KMS-11 (cell line): ENCODE results near the gene TXNRD1.

ENCODE experiments used
- H2AFZ ChIP-seq: fragments of 200-600 bp; sonication (generic); 2 replicates; pipeline ENCODE4 v1.6.1; 2016; ENCODE audit warnings: antibody characterized with exemption, mixed run types, low read depth
- H3K27ac ChIP-seq: fragments of 200-600 bp; sonication (generic); 2 replicates; pipeline ENCODE4 v1.6.1; 2016; ENCODE audit warnings: mild to moderate bottlenecking, mixed run types
- H3K27me3 ChIP-seq: fragments of 200-600 bp; sonication (generic); 2 replicates; pipeline ENCODE4 v1.6.1; 2017; ENCODE audit warnings: mild to moderate bottlenecking, low read depth, mixed run types, moderate library complexity; ENCODE audit not compliant: insufficient read depth
- H3K36me3 ChIP-seq: fragments of 200-600 bp; sonication (generic); 2 replicates; pipeline ENCODE4 v1.6.1; 2017; ENCODE audit warnings: mild to moderate bottlenecking, mixed run types; ENCODE audit not compliant: insufficient read depth
- H3K4me1 ChIP-seq: fragments of 200-600 bp; sonication (generic); 2 replicates; pipeline ENCODE4 v1.6.1; 2016; ENCODE audit warnings: mild to moderate bottlenecking, low read depth, mixed run types; ENCODE audit not compliant: poor library complexity, severe bottlenecking
- H3K4me2 ChIP-seq: fragments of 200-600 bp; sonication (generic); 2 replicates; pipeline ENCODE4 v1.7.0; 2016; ENCODE audit warnings: mild to moderate bottlenecking, mixed run types
- H3K4me3 ChIP-seq: fragments of 200-600 bp; sonication (generic); IDR thresholded peaks from 2 replicates; pipeline ENCODE4 v1.6.1; 2017; ENCODE audit warnings: low read depth, low read length, mixed read lengths; ENCODE audit not compliant: insufficient read depth
- H3K79me2 ChIP-seq: fragments of 200-600 bp; sonication (generic); 2 replicates; pipeline ENCODE4 v1.6.1; 2016; ENCODE audit warnings: low read depth, mixed run types; ENCODE audit not compliant: insufficient read depth
- H3K9ac ChIP-seq: fragments of 200-600 bp; sonication (generic); 2 replicates; pipeline ENCODE4 v1.6.1; 2016; ENCODE audit warnings: mild to moderate bottlenecking, mixed run types
- H4K20me1 ChIP-seq: fragments of 200-600 bp; sonication (generic); 2 replicates; pipeline ENCODE4 v1.6.1; 2016; ENCODE audit warnings: mild to moderate bottlenecking, mixed run types; ENCODE audit not compliant: insufficient read depth
- TF ChIP-seq, protein P1 (sequence below): fragments of 200-600 bp; sonication (generic); conservative IDR thresholded peaks from 2 replicates; pipeline ENCODE4 v1.6.1; 2017; ENCODE audit warnings: low read depth, mild to moderate bottlenecking, antibody characterized with exemption, low read length, moderate library complexity, mixed read lengths

TXNRD1 gene

DNA sequence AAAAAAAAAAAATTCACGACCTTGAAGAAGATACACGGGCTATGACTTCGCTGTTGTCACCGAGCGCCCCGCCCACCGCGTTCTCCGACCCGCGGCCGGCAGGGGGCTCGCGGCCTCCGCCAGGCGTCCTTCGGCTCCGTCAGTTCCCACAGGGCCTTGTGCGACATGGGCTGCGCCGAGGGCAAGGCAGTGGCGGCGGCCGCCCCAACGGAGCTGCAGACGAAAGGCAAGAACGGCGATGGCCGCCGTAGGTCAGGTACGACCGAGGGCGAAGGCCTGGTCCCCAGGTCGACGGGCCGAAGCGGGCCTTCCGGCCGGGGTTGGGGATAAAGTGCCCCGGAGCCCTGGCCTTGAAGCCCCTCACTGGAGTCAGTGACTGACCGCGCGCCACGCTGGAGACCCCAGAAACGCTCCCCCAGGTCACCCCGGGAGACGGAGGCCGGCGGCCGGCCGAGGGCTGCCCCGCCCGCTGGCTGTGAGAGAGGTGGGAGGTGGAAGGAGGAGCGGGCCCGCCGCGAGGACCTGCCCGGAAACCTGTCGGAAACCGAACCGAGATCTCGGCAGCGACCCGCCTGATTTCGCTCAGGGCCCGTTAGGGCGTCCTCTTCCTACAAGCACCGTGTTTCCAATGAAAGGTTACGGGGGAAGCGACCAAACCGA lies at the start of gene TXNRD1:
Gene TXNRD1, plus strand, starts transcription at position 142 of the 660 bp plus-strand sequence. Its CDS starts 24 bp downstream, at position 166.
- Histone ChIP-seq H3K9ac (peak within 1 kb of the TSS; percentile 12; the same call in 1 of the 2 replicates), H3K27me3 (no peaks in the 10 kb centered on the region), H3K27ac (no peak within 1 kb of the TSS), H3K4me2 (peak within 1 kb of the TSS; percentile 25; the same call in 1 of the 2 replicates), H3K36me3 (no peaks in the 10 kb centered on the region), H4K20me1 (no peaks in the 10 kb centered on the region), H3K4me3 (no peak within 1 kb of the TSS), H3K79me2 (no peaks in the 10 kb centered on the region), H3K4me1 (no peaks in the 10 kb centered on the region), H2AFZ (peak within 1 kb of the TSS; percentile 52; the same call in 1 of the 2 replicates)
- TF ChIP-seq, protein P1, sequence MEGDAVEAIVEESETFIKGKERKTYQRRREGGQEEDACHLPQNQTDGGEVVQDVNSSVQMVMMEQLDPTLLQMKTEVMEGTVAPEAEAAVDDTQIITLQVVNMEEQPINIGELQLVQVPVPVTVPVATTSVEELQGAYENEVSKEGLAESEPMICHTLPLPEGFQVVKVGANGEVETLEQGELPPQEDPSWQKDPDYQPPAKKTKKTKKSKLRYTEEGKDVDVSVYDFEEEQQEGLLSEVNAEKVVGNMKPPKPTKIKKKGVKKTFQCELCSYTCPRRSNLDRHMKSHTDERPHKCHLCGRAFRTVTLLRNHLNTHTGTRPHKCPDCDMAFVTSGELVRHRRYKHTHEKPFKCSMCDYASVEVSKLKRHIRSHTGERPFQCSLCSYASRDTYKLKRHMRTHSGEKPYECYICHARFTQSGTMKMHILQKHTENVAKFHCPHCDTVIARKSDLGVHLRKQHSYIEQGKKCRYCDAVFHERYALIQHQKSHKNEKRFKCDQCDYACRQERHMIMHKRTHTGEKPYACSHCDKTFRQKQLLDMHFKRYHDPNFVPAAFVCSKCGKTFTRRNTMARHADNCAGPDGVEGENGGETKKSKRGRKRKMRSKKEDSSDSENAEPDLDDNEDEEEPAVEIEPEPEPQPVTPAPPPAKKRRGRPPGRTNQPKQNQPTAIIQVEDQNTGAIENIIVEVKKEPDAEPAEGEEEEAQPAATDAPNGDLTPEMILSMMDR: peak; percentile 46; the same call in 1 of the 2 replicates

DNA sequence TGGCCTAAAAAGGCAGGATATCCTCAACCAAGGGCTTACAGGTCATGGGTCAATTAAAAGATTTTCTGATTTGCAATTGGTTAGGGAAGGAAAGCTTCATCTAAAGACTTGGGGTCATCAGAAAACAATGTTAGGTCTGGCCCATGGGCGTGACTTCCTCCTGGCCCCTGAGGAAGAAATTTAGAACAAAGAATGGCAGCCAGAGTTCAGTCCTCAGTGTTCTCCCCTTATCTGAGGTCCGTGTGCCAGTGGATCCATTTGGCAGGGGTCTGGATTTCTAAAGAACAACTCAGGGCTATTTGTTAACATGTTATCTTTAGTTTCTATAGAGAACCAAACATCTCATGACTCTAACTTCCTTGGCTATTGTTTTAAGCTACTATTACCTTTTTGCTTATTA lies 49.8 kb upstream of the TXNRD1 start:
- Histone ChIP-seq H3K9ac (no peak overlapping the region), H3K4me2 (no peak overlapping the region), H2AFZ (no peak overlapping the region), H3K4me1 (no peaks in the 10 kb centered on the region), H3K27me3 (no peaks in the 10 kb centered on the region), H3K27ac (no peak overlapping the region), H4K20me1 (no peaks in the 10 kb centered on the region), H3K79me2 (no peaks in the 10 kb centered on the region), H3K36me3 (no peaks in the 10 kb centered on the region), H3K4me3 (no peak overlapping the region)
- TF ChIP-seq, protein P1: no peak

DNA sequence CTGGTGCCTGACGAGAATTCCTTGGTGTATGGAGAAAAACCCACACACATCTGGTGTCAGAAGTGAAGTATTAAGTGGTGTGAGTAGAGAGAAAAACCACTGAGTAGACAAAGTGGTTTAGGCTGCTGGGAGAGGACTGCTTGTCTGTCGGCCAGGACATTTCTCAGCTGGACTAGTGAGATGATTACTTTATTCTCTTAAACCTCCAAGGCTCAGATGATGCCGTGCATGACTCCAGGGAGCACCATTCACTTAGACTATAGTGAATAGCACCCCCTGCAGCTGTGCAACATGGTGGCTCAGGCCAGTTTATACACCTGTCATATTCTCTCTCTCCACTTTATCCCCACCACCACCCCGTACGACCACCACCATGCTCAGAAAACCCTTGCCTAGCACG lies 49.1 kb upstream of the TXNRD1 start:
- no peak overlapping the region for H3K9ac ChIP-seq
- no peak overlapping the region for H3K4me3 ChIP-seq
- H3K27me3 ChIP-seq: no peaks in the 10 kb centered on the region
- no peaks in the 10 kb centered on the region for H4K20me1 ChIP-seq
- no peak overlapping the region for H3K27ac ChIP-seq
- no peaks in the 10 kb centered on the region for H3K36me3 ChIP-seq
- no peak overlapping the region for H3K4me2 ChIP-seq
- TF ChIP-seq, protein P1: no peak
- no peaks in the 10 kb centered on the region for H3K79me2 ChIP-seq
- no peaks in the 10 kb centered on the region for H3K4me1 ChIP-seq
- H2AFZ ChIP-seq: no peak overlapping the region

DNA sequence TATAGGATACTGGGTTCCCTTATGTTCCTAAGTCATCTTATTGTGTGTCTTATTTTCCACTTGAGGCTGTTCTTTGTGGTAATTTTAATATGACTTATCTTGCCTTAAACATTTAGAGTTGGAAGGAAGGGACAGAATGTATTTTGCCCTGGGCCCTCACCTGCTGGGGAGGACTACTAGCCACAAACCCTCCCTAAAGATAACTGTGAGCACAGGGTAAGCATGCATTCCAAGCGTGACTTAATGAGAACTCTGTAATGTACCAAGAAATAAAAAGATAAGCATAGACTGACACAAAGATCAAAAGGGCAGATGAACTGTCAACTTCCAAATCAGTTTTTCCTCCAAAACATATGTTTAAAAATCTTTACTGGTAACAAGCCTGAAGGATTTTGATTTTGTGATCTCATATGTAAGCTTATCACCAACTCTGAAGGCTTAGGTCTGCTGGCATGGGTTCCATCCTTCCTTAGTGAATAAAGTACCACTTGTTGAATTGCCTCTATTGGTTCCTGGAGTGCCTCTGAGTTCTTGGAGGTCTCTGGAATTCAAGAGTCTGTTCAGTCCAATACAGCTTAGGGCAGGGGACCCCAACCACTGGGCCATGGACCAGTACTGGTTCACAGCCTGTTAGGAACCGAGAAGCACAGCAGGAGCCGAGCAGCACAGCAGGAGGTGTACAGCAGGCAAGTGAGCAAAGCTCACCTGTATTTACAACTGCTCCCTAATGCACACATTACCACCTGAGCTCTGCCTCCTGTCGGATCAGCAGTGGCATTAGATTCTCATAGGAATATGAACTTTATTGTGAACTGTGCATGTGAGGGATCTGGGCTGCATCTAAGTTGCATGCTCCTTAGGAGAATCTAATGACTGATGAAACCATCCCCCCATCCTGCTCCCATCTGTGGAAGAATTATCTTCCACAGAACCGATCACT lies 47.8 kb upstream of the TXNRD1 start:
- no peaks in the 10 kb centered on the region for H3K27me3 ChIP-seq
- H3K27ac ChIP-seq: no peak overlapping the region
- H4K20me1 ChIP-seq: no peaks in the 10 kb centered on the region
- TF ChIP-seq, protein P1: no peak
- H3K4me3 ChIP-seq: no peak overlapping the region
- no peaks in the 10 kb centered on the region for H3K4me1 ChIP-seq
- no peaks in the 10 kb centered on the region for H3K79me2 ChIP-seq
- no peak overlapping the region for H3K9ac ChIP-seq
- no peak overlapping the region for H2AFZ ChIP-seq
- H3K4me2 ChIP-seq: no peak overlapping the region
- no peaks in the 10 kb centered on the region for H3K36me3 ChIP-seq
